HG03280 (cell line): ENCODE results near the gene F12.

Experiments used
- ATAC-seq: cut with Tn5 transposase; IDR thresholded peaks from one replicate; pipeline ENCODE4 v1.9.1; 2021; ENCODE audit warnings: mild to moderate bottlenecking, moderate library complexity; ENCODE audit not compliant: unreplicated experiment

F12 gene

DNA sequence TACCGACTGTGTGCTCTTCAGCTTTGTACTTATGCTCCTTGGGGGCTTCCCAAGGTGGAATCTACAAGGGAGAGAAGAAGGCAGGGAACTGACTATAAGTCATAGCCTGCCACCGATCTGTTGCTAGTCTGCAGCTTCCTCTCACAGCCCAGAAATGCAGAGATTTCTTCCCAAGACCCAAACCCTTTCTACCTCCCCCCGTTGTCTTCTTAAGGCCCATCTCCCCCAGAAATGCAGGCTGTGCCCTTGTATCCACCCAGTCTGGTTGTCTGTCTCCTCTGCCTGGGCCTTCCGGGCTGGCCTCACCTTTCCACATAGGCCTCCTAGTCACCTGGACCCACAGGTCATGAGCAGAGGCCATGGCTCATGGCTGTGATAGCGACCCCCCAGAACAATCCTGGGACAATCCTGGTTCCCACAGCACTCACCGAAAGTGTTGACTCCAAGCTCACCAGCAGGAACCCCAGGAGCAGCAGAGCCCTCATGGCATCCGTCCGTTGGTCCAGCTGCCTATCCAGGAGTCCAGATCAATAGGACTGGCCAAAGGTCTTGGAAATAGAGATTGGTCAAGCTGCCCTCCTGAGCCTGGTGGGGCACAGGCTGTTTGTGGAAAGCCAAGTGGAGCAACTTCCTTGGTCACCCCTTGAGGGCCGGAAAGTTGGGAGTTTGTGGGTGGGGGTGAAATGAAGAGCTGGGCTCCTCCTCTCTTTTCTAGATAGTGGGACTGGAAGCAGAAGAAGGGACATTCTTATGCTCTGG, at the start of gene F12:
Gene F12 (minus strand): TSS at position 522 of the 759 bp plus-strand sequence. CDS start 37 bp downstream, at position 485.
- ATAC-seq, result no peak

DNA sequence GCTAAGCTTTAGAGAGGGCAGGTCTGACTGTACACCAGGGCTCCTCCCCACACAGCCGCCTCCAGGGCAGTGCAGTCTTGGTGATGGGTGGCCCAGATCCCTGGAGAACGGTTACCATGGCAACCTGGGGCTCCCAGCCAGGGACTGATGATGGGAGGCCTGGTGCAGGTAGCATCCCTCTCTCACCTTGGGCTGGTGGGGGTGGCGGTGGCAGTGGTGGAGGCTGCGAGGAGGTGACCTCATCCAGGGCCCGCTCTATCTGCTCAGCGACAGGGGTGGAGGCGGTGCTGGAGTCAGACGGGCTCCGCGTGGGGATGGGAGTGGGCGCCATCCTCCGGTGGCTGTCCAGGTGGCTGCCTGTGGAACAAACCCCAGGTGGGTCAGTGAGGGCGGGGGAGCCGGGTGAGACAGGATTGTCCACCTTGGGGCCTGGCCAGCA, 49.6 kb upstream of the F12 start:
- no peak for ATAC-seq

GRCh38 chr5:177457852-177458681, 48.7 kb upstream of the F12 start:
- ATAC-seq, result no peak

DNA sequence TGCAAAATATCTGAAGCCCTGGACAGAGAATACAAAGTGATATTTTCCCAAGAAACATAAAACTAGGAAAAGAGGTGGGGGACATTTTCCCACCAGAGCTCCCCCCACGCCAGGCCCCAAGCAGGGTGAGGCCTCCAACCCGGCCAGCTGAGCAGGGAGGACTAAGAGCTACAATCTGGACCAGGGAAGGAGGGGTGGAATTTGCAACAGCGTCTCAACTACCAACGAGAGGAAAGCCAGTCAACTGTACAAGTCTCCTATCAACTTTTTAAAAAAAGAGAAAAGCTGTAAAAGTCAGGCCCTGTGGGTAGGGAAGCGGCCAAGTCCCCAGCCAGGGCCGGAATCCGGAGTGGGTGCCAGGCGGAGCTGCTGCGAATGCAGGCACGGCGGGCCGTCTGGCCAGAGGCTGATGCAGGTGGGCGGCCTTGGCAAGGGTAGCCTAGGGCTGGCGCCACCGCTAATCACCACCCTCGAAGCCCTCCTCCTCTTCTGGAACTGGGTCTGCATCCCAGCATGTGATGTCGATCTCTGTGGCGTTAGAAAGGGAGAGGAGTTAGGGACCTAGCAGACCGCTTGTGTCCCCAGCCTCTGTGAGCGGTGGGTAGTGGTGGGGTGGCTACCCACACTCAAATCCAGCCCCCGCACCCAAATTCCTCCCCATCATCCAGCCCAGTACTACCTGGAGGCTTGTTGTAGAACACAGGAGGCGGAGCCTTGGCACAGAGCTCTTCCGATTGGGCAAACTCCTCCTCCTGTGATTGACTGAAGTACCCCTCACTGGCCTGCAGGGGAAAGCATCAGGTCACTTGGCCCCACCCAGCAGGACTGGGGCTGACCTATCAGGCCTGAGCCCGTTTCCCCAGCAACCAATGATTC, 47.9 kb upstream of the F12 start:
- peak; percentile 43 for ATAC-seq

DNA sequence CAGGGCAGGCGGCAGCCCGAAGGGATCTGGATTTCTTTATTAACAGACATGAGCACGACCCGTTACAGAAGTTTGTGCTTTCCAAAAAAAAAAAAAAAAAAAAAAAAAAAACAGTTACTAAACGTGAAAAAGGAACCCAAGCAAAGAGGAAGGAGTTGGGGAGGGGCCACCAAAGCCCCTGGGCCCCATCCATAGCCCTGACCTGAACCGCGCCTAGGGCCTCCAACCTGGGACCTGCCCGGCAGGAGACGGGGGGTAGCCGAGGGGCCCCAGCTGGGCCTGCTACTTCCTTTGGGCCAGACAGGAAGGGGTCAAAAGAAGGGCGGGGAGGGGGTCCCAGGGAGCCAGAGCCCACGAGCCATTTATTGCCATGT, 47.2 kb upstream of the F12 start:
- no peak for ATAC-seq

DNA sequence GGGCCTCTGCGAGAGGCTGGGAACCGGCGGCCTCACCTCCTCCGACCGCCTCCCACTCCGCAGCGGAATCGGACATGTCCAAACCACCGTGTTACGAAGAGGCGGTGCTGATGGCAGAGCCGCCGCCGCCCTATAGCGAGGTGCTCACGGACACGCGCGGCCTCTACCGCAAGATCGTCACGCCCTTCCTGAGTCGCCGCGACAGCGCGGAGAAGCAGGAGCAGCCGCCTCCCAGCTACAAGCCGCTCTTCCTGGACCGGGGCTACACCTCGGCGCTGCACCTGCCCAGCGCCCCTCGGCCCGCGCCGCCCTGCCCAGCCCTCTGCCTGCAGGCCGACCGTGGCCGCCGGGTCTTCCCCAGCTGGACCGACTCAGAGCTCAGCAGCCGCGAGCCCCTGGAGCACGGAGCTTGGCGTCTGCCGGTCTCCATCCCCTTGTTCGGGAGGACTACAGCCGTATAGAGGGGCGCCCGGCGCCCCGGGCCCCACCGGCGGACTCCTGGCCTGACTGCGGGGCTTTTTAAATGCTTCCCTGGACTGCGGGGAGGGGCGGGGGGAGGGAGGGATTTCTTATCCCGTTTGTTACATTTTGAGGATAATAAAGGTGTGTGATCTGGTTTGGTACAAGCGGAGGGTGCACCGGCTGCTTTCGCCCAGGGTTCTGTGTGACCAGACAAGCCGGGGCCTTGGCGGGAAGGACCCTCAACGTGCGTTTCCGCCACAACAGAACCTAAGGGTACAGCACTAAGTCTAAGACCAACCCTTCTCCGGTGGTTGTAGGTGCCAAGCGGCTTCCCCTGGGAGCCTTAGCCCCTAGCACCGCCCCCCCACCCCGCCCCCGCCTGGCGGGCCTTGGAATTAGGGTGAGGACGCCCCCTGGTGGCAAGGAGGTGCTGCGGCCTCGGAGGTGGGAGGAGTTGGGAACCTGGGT, 46.6 kb upstream of the F12 start:
- ATAC-seq, result peak; percentile 11

DNA sequence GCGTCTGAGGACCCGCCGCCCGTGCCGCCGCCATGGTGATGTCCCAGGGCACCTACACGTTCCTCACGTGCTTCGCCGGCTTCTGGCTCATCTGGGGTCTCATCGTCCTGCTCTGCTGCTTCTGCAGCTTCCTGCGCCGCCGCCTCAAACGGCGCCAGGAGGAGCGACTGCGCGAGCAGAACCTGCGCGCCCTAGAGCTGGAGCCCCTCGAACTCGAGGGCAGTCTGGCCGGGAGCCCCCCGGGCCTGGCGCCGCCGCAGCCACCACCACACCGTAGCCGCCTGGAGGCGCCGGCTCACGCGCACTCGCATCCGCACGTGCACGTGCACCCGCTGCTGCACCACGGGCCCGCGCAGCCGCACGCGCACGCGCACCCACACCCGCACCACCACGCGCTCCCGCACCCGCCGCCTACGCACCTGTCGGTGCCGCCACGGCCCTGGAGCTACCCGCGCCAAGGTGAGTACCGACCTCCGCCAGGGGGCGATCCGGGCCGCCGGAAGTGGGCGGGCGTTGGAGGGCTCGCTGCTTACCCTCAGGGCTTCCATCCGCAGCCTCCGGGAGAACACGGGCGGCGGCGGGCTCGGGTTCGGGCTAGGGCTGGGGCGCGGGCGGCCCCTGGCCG, 45.8 kb upstream of the F12 start:
- ATAC-seq, result peak; percentile 48

- peak; percentile 57 for ATAC-seq
Observed at GRCh38 chr5:177454397-177455035, 45.2 kb upstream of the F12 start.

GRCh38 chr5:177453852-177454396, 44.6 kb upstream of the F12 start:
- no peak for ATAC-seq

- ATAC-seq, result no peak
Observed at GRCh38 chr5:177452688-177453638, 43.6 kb upstream of the F12 start.

GRCh38 chr5:177450667-177451424, 41.5 kb upstream of the F12 start:
- no peak for ATAC-seq

- no peak for ATAC-seq
Observed at GRCh38 chr5:177449140-177450061, 40.0 kb upstream of the F12 start.

- no peak for ATAC-seq
Observed at GRCh38 chr5:177448244-177448950, 39.0 kb upstream of the F12 start.

DNA sequence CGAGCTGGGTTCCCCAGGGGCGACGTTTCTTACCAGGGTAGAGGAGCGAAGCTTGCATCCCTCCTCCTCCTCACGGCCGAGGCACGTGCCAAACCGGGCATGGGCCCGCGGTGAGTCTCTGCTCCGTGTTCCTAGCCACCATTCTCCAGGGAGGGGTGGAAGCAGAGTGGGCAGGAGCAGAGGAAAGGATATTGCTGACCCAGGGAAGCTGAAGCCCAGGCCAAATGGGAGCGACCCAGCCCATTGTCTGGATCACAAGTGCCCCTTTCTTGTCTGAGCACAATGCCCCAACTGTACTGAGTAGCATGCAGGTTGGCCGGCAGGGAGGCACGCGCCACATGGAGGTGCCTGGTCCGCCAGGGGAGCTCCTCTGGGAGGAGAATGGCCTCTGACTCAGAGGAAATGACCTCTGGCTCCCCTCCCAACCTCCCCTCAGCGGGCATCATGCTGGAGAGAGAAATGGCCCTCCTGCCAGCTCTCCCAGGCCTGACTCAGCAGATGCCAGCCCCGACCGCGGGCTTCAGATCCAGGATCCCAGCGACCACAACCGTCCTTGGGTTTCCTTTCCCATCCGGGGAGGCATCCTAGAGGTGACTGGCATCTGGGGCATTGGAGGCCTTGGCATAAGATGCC, 38.4 kb upstream of the F12 start:
- no peak for ATAC-seq
